Ishikawa (cell line): ENCODE results near the gene SLC25A28.

Source experiments
- EGR1 ChIP-seq: IDR thresholded peaks from 2 replicates; pipeline ENCODE4 v1.6.1; 2012
- EP300 ChIP-seq: IDR thresholded peaks from 2 replicates; pipeline ENCODE4 v1.6.1; 2012; ENCODE audit warnings: borderline replicate concordance
- NFIC ChIP-seq: IDR thresholded peaks from 2 replicates; pipeline ENCODE4 v1.6.1; 2012
- RAD21 ChIP-seq: IDR thresholded peaks from 2 replicates; pipeline ENCODE4 v1.6.1; 2012; ENCODE audit warnings: low read depth
- REST ChIP-seq: IDR thresholded peaks from 2 replicates; pipeline ENCODE4 v1.6.1; 2012; ENCODE audit warnings: low read depth, mild to moderate bottlenecking
- TAF1 ChIP-seq: IDR thresholded peaks from 2 replicates; pipeline ENCODE4 v1.6.1; 2012; ENCODE audit warnings: low read depth, mild to moderate bottlenecking
- TEAD4 ChIP-seq: IDR thresholded peaks from 2 replicates; pipeline ENCODE4 v1.6.1; 2012
- ZBTB7A ChIP-seq: IDR thresholded peaks from 2 replicates; pipeline ENCODE4 v1.6.1; 2012; ENCODE audit warnings: low read depth
- TF ChIP-seq, protein P1 (sequence below): IDR thresholded peaks from 2 replicates; pipeline ENCODE4 v1.6.1; 2012
- TF ChIP-seq, protein P2 (sequence below): IDR thresholded peaks from 2 replicates; pipeline ENCODE4 v1.6.1; 2012

DNA sequence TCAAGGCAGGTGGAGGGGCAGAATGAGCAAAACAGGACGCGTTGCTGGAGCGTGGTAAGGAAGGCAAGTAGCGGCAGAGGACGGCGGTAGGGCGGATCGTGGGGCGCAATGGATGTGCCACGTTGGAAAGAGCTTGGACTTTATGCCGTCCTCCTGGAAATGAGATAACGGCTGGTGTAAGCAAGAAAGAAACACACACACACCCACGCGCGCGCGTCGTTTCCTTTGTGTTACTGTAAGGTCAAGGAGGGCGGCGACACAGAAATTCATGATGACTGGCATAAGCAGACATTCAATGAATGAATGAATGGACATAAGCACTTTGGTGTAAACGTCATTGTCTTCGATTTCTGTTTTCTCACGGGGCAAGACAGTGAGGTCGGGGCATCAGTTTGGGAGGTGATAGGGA, 38.4 kb upstream of the SLC25A28 start:
- TF ChIP-seq TEAD4 (no peak), EP300 (no peak), ZBTB7A (no peak), TAF1 (no peak), NFIC (no peak), REST (no peak), RAD21 (no peak), EGR1 (no peak; the same call in none of the 2 replicates)
- TF ChIP-seq, protein P1, sequence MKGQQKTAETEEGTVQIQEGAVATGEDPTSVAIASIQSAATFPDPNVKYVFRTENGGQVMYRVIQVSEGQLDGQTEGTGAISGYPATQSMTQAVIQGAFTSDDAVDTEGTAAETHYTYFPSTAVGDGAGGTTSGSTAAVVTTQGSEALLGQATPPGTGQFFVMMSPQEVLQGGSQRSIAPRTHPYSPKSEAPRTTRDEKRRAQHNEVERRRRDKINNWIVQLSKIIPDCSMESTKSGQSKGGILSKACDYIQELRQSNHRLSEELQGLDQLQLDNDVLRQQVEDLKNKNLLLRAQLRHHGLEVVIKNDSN = no peak
- TF ChIP-seq, protein P2, sequence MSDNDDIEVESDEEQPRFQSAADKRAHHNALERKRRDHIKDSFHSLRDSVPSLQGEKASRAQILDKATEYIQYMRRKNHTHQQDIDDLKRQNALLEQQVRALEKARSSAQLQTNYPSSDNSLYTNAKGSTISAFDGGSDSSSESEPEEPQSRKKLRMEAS = no peak; the same call in 1 of the 2 replicates
